H9 (cell line): ENCODE results near the gene RYR1. TPM values are rescaled to one million over a fixed set of nuclear protein-coding genes. Genes with fewer than 3 reads are reported as not detected.

Experiments used
- DNase-seq: peaks from one replicate; pipeline ENCODE4 v3.0.0-alpha.2; 2017
- H2AFZ ChIP-seq: one replicate; pipeline ENCODE4 v1.6.1; 2013; ENCODE audit warnings: mild to moderate bottlenecking, low read length, control low read depth, moderate library complexity
- H2AK5ac ChIP-seq: 2 replicates; pipeline ENCODE4 v1.6.1; 2013; ENCODE audit warnings: low read length, control low read depth, mixed read lengths; ENCODE audit not compliant: insufficient read length
- H2BK120ac ChIP-seq: one replicate; pipeline ENCODE4 v1.6.1; 2013; ENCODE audit warnings: low read depth, mild to moderate bottlenecking, low read length, control low read depth, inconsistent platforms; ENCODE audit not compliant: poor library complexity, severe bottlenecking
- H2BK12ac ChIP-seq: 2 replicates; pipeline ENCODE4 v1.6.1; 2013; ENCODE audit warnings: low read length, control low read depth, mixed read lengths, low read depth; ENCODE audit not compliant: insufficient read length
- H2BK15ac ChIP-seq: 2 replicates; pipeline ENCODE4 v1.6.1; 2013; ENCODE audit warnings: low read depth, low read length, control low read depth
- H2BK20ac ChIP-seq: one replicate; pipeline ENCODE4 v1.6.1; 2013; ENCODE audit warnings: low read depth, mild to moderate bottlenecking, low read length, control low read depth, inconsistent platforms; ENCODE audit not compliant: poor library complexity, severe bottlenecking
- H2BK5ac ChIP-seq: 2 replicates; pipeline ENCODE4 v1.6.1; 2013; ENCODE audit warnings: low read length, control low read depth, mixed read lengths; ENCODE audit not compliant: insufficient read length
- H3K14ac ChIP-seq: 2 replicates; pipeline ENCODE4 v1.6.1; 2013; ENCODE audit warnings: low read length, control low read depth; ENCODE audit not compliant: insufficient read depth
- H3K18ac ChIP-seq: 2 replicates; pipeline ENCODE4 v1.6.1; 2013; ENCODE audit warnings: low read depth, mild to moderate bottlenecking, mixed read lengths, low read length, control low read depth; ENCODE audit not compliant: insufficient read length
- H3K23ac ChIP-seq: 2 replicates; pipeline ENCODE4 v1.6.1; 2013; ENCODE audit warnings: low read length, control low read depth, mixed read lengths, low read depth; ENCODE audit not compliant: insufficient read length
- H3K23me2 ChIP-seq: 2 replicates; pipeline ENCODE4 v1.6.1; 2013; ENCODE audit warnings: low read depth, mild to moderate bottlenecking, mixed read lengths, low read length, control low read depth; ENCODE audit not compliant: insufficient read length, poor library complexity, severe bottlenecking
- H3K27ac ChIP-seq: 2 replicates; pipeline ENCODE4 v1.5.1; 2013; ENCODE audit warnings: low read length, control low read depth, mixed read lengths, low read depth; ENCODE audit not compliant: insufficient read length
- H3K27me3 ChIP-seq: 2 replicates; pipeline ENCODE4 v1.6.1; 2013; ENCODE audit warnings: low read length, control low read depth, inconsistent platforms; ENCODE audit not compliant: insufficient read depth
- H3K4ac ChIP-seq: 2 replicates; pipeline ENCODE4 v1.6.1; 2013; ENCODE audit warnings: low read depth, mild to moderate bottlenecking, control low read depth, inconsistent platforms, low read length, moderate library complexity
- H3K4me1 ChIP-seq: 2 replicates; pipeline ENCODE4 v1.6.1; 2013; ENCODE audit warnings: low read length, control low read depth, inconsistent platforms; ENCODE audit not compliant: insufficient read depth
- H3K4me2 ChIP-seq: 2 replicates; pipeline ENCODE4 v1.6.1; 2013; ENCODE audit warnings: low read length, control low read depth, mixed read lengths; ENCODE audit not compliant: insufficient read length, insufficient read depth
- H3K56ac ChIP-seq: 2 replicates; pipeline ENCODE4 v1.6.1; 2013; ENCODE audit warnings: low read depth, mild to moderate bottlenecking, mixed read lengths, low read length, control low read depth; ENCODE audit not compliant: insufficient read length
- H3K79me1 ChIP-seq: 2 replicates; pipeline ENCODE4 v1.6.1; 2013; ENCODE audit warnings: low read depth, mild to moderate bottlenecking, moderate library complexity, low read length, control low read depth, inconsistent platforms; ENCODE audit not compliant: insufficient read depth, poor library complexity, severe bottlenecking
- H3K79me2 ChIP-seq: 2 replicates; pipeline ENCODE4 v1.6.1; 2013; ENCODE audit warnings: low read length, control low read depth, inconsistent platforms; ENCODE audit not compliant: insufficient read depth
- H3K9ac ChIP-seq: 2 replicates; pipeline ENCODE4 v1.6.1; 2013; ENCODE audit warnings: low read length, control low read depth, mixed read lengths; ENCODE audit not compliant: insufficient read length; ENCODE audit errors: extremely low read depth
- H3K9me3 ChIP-seq: one replicate; pipeline ENCODE4 v1.6.1; 2013; ENCODE audit warnings: low read depth, low read length, inconsistent platforms; ENCODE audit not compliant: control insufficient read depth
- H3T11ph ChIP-seq: one replicate; pipeline ENCODE4 v1.6.1; 2013; ENCODE audit warnings: mild to moderate bottlenecking, low read length, control low read depth, inconsistent platforms
- H4K20me1 ChIP-seq: one replicate; pipeline ENCODE4 v1.6.1; 2013; ENCODE audit not compliant: control insufficient read depth, insufficient read length, insufficient read depth
- H4K5ac ChIP-seq: 2 replicates; pipeline ENCODE4 v1.6.1; 2013; ENCODE audit warnings: low read depth, mild to moderate bottlenecking, mixed read lengths, low read length, control low read depth; ENCODE audit not compliant: insufficient read length
- H4K8ac ChIP-seq: replicated peaks from 2 replicates; pipeline ENCODE4 v1.6.1; 2013; ENCODE audit warnings: low read length, control low read depth, mixed read lengths, low read depth; ENCODE audit not compliant: insufficient read length
- H4K91ac ChIP-seq: 2 replicates; pipeline ENCODE4 v1.6.1; 2013; ENCODE audit warnings: low read depth, mild to moderate bottlenecking, moderate library complexity, mixed read lengths, low read length, control low read depth; ENCODE audit not compliant: insufficient read length
- H3K27ac Mint-ChIP-seq, 3 experiments: 2 replicates in 2 of 3; 3 replicates in 1 of 3; pipeline ENCODE4 v1.8.0; 2020 to 2021; ENCODE audit warnings: mixed read lengths in 3 of 3, mild to moderate bottlenecking in 1 of 3, moderate library complexity in 1 of 3
- H3K27me3 Mint-ChIP-seq: 2 replicates; pipeline ENCODE4 v1.8.0; 2021; ENCODE audit warnings: low read depth, mild to moderate bottlenecking, moderate library complexity, mixed read lengths
- H3K36me3 Mint-ChIP-seq, 3 experiments: 2 replicates in 2 of 3; 3 replicates in 1 of 3; pipeline ENCODE4 v1.8.0; 2020 to 2021; ENCODE audit warnings: low read depth in 3 of 3, mixed read lengths in 3 of 3; ENCODE audit not compliant: insufficient read depth in 1 of 3
- H3K4me1 Mint-ChIP-seq, 2 experiments: 2 replicates each; pipeline ENCODE4 v1.8.0; 2020; ENCODE audit warnings: mixed read lengths in 2 of 2
- H3K4me3 Mint-ChIP-seq, 2 experiments: 2 replicates in 1 of 2; 3 replicates in 1 of 2; pipeline ENCODE4 v1.8.0; 2020 to 2021; ENCODE audit warnings: mild to moderate bottlenecking in 2 of 2, mixed read lengths in 2 of 2, moderate library complexity in 1 of 2
- H3K9me3 Mint-ChIP-seq, 2 experiments: 2 replicates in 1 of 2; 3 replicates in 1 of 2; pipeline ENCODE4 v1.8.0; 2020; ENCODE audit warnings: mild to moderate bottlenecking in 2 of 2, mixed read lengths in 2 of 2, moderate library complexity in 1 of 2
- WGBS: extraction: QIAGEN DNeasy Blood & Tissue Kit; methylation state at CpG from one replicate; pipeline ENCODE4 v1.1.7; 2013; ENCODE audit warnings: missing lambda C conversion rate, low lambda C conversion rate, mixed read lengths; ENCODE audit not compliant: insufficient read length; ENCODE audit errors: extremely low coverage; 5-methylcytosine and 5-hydroxymethylcytosine counted together
- total RNA-seq: library from RNA; stranded (reverse); gene quantifications from 2 replicates; pipeline ENCODE4 v1.2.1, GENCODE V29; 2021
- TF ChIP-seq, protein P1 (sequence below): fragments of 200-600 bp; sonication (generic); conservative IDR thresholded peaks from 3 replicates; pipeline ENCODE4 v1.8.0; 2021; ENCODE audit warnings: antibody characterized with exemption, mild to moderate bottlenecking

The RYR1 gene
- total RNA-seq, 1 experiment from 2014 or later = 8.9 TPM

GRCh38 chr19:38440592-38440991, 7.1 kb downstream of the RYR1 start:
- no peak for DNase-seq
- H4K8ac ChIP-seq = no peak overlapping the region
- Mint-ChIP-seq H3K36me3 (peaks cover 19 to 26% (median 25%) of the 10 kb centered on the region in 3 experiments), H3K4me1 (peaks cover 5 to 16% of the 10 kb centered on the region in 2 experiments; a peak in 3 of 4 replicates), H3K4me3 (no peak overlapping the region), H3K27me3 (no peaks in the 10 kb centered on the region), H3K9me3 (no peaks in the 10 kb centered on the region), H3K27ac (peak overlapping the region in 1 of 3 experiments; percentile 40; a peak in 2 of 7 replicates)
- H2AK5ac ChIP-seq = no peak overlapping the region
- no peak overlapping the region for H3K4ac ChIP-seq
- no peak overlapping the region for H3K18ac ChIP-seq
- H3K23me2 ChIP-seq = no peaks in the 10 kb centered on the region
- H3K4me2 ChIP-seq = no peak overlapping the region
- H3K27me3 ChIP-seq = no peaks in the 10 kb centered on the region
- TF ChIP-seq, protein P1, sequence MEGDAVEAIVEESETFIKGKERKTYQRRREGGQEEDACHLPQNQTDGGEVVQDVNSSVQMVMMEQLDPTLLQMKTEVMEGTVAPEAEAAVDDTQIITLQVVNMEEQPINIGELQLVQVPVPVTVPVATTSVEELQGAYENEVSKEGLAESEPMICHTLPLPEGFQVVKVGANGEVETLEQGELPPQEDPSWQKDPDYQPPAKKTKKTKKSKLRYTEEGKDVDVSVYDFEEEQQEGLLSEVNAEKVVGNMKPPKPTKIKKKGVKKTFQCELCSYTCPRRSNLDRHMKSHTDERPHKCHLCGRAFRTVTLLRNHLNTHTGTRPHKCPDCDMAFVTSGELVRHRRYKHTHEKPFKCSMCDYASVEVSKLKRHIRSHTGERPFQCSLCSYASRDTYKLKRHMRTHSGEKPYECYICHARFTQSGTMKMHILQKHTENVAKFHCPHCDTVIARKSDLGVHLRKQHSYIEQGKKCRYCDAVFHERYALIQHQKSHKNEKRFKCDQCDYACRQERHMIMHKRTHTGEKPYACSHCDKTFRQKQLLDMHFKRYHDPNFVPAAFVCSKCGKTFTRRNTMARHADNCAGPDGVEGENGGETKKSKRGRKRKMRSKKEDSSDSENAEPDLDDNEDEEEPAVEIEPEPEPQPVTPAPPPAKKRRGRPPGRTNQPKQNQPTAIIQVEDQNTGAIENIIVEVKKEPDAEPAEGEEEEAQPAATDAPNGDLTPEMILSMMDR = no peak
- H3K9me3 ChIP-seq = no peaks in the 10 kb centered on the region
- H3K14ac ChIP-seq = no peak overlapping the region
- H2AFZ ChIP-seq = no peak overlapping the region
- H3K23ac ChIP-seq = no peak overlapping the region
- no peak overlapping the region for H2BK15ac ChIP-seq
- no peak overlapping the region for H4K91ac ChIP-seq
- H3K27ac ChIP-seq = no peak overlapping the region
- no peak overlapping the region for H2BK20ac ChIP-seq
- no peak overlapping the region for H2BK12ac ChIP-seq
- no peaks in the 10 kb centered on the region for H3K4me1 ChIP-seq
- no peaks in the 10 kb centered on the region for H4K20me1 ChIP-seq
- no peaks in the 10 kb centered on the region for H3K79me1 ChIP-seq
- no peak overlapping the region for H3K56ac ChIP-seq
- no peak overlapping the region for H2BK120ac ChIP-seq
- H3K79me2 ChIP-seq = no peaks in the 10 kb centered on the region
- H3T11ph ChIP-seq = no peak overlapping the region
- WGBS = no CpG with 5 or more reads among the region's 14 CpGs
- no peak overlapping the region for H4K5ac ChIP-seq
- no peak overlapping the region for H3K9ac ChIP-seq
- no peak overlapping the region for H2BK5ac ChIP-seq
